ENCODE data around the gene ITGA8.

ITGA8 gene

GRCh38 chr10:15570738-15571339 lies 148.9 kb downstream of the ITGA8 start:
- H3K9ac ChIP-seq (ENCODE audit: low read length), result no peak overlapping the region
- H3K9me2 ChIP-seq (ENCODE audit: low read depth, low read length), result no peaks in the 10 kb centered on the region
- H3K27me3 ChIP-seq (ENCODE audit: insufficient read depth, low read length), result no peaks in the 10 kb centered on the region
- no peak overlapping the region for H2AFZ ChIP-seq (ENCODE audit: low read length)
- no peak for TF ChIP-seq CTCF (IDR thresholded peaks at IDR 0.05; ENCODE audit: low read length)
- no peak for TF ChIP-seq EZH2 (IDR thresholded peaks at IDR 0.05; ENCODE audit: borderline replicate concordance, low read length)
- H3F3A ChIP-seq (ENCODE audit: insufficient read depth, low read length), result no peaks in the 10 kb centered on the region
- H3K4me3 ChIP-seq (ENCODE audit: low read depth, low read length, poor library complexity, severe bottlenecking), result no peak overlapping the region
- no peak overlapping the region for H3K27ac ChIP-seq (ENCODE audit: low read depth, low read length, poor library complexity, severe bottlenecking)
- H3K4me1 ChIP-seq (ENCODE audit: insufficient read depth, low read length, severe bottlenecking), result no peaks in the 10 kb centered on the region
- no peak overlapping the region for H3K4me2 ChIP-seq (ENCODE audit: low read length)
- no peaks in the 10 kb centered on the region for H3K36me3 ChIP-seq (ENCODE audit: insufficient read depth, low read length)
- no peaks in the 10 kb centered on the region for H3K9me3 ChIP-seq (ENCODE audit: low read length)
- no peaks in the 10 kb centered on the region for H3K79me2 ChIP-seq (ENCODE audit: insufficient read depth, low read length)
- H4K20me1 ChIP-seq (ENCODE audit: insufficient read depth, low read length), result no peaks in the 10 kb centered on the region

GRCh38 chr10:15567952-15568351 lies 151.8 kb downstream of the ITGA8 start:
- Histone ChIP-seq H2AFZ (ENCODE audit: low read length) (no peak overlapping the region), H3K9ac (ENCODE audit: low read length) (no peak overlapping the region), H3K27me3 (ENCODE audit: insufficient read depth, low read length) (no peaks in the 10 kb centered on the region), H3F3A (ENCODE audit: insufficient read depth, low read length) (no peaks in the 10 kb centered on the region), H3K4me3 (ENCODE audit: low read depth, low read length, poor library complexity, severe bottlenecking) (no peak overlapping the region), H3K9me2 (ENCODE audit: low read depth, low read length) (no peaks in the 10 kb centered on the region), H3K79me2 (ENCODE audit: insufficient read depth, low read length) (no peaks in the 10 kb centered on the region), H3K4me1 (ENCODE audit: insufficient read depth, low read length, severe bottlenecking) (no peaks in the 10 kb centered on the region), H3K4me2 (ENCODE audit: low read length) (no peak overlapping the region), H3K36me3 (ENCODE audit: insufficient read depth, low read length) (no peaks in the 10 kb centered on the region), H3K27ac (ENCODE audit: low read depth, low read length, poor library complexity, severe bottlenecking) (no peak overlapping the region), H3K9me3 (ENCODE audit: low read length) (no peaks in the 10 kb centered on the region), H4K20me1 (ENCODE audit: insufficient read depth, low read length) (no peaks in the 10 kb centered on the region)
- TF ChIP-seq EZH2 (IDR thresholded peaks at IDR 0.05; ENCODE audit: borderline replicate concordance, low read length) (no peak), CTCF (IDR thresholded peaks at IDR 0.05; ENCODE audit: low read length) (no peak)

GRCh38 chr10:15563246-15563645 lies 156.5 kb downstream of the ITGA8 start:
- H3K4me2 ChIP-seq (ENCODE audit: low read length), result no peak overlapping the region
- no peak overlapping the region for H3K27ac ChIP-seq (ENCODE audit: low read depth, low read length, poor library complexity, severe bottlenecking)
- no peaks in the 10 kb centered on the region for H3F3A ChIP-seq (ENCODE audit: insufficient read depth, low read length)
- H3K27me3 ChIP-seq (ENCODE audit: insufficient read depth, low read length), result no peaks in the 10 kb centered on the region
- no peaks in the 10 kb centered on the region for H4K20me1 ChIP-seq (ENCODE audit: insufficient read depth, low read length)
- H3K9me3 ChIP-seq (ENCODE audit: low read length), result no peaks in the 10 kb centered on the region
- TF ChIP-seq EZH2 (IDR thresholded peaks at IDR 0.05; ENCODE audit: borderline replicate concordance, low read length) (no peak), CTCF (IDR thresholded peaks at IDR 0.05; ENCODE audit: low read length) (no peak)
- no peaks in the 10 kb centered on the region for H3K4me1 ChIP-seq (ENCODE audit: insufficient read depth, low read length, severe bottlenecking)
- H3K4me3 ChIP-seq (ENCODE audit: low read depth, low read length, poor library complexity, severe bottlenecking), result no peak overlapping the region
- no peaks in the 10 kb centered on the region for H3K9me2 ChIP-seq (ENCODE audit: low read depth, low read length)
- H3K9ac ChIP-seq (ENCODE audit: low read length), result no peak overlapping the region
- no peaks in the 10 kb centered on the region for H3K79me2 ChIP-seq (ENCODE audit: insufficient read depth, low read length)
- no peaks in the 10 kb centered on the region for H3K36me3 ChIP-seq (ENCODE audit: insufficient read depth, low read length)
- H2AFZ ChIP-seq (ENCODE audit: low read length), result no peak overlapping the region

Data from OCI-LY1 (cell line).